Measurements from ENCODE around the gene REEP3. TPM values are rescaled to one million over a fixed set of nuclear protein-coding genes. Genes with fewer than 3 reads are reported as not detected.
A peak's percentile ranks its signal among the peaks of the same experiment; 100 is the strongest.

REEP3 gene
- total RNA-seq, 1 experiment from 2014 or later: 94.7 TPM

DNA sequence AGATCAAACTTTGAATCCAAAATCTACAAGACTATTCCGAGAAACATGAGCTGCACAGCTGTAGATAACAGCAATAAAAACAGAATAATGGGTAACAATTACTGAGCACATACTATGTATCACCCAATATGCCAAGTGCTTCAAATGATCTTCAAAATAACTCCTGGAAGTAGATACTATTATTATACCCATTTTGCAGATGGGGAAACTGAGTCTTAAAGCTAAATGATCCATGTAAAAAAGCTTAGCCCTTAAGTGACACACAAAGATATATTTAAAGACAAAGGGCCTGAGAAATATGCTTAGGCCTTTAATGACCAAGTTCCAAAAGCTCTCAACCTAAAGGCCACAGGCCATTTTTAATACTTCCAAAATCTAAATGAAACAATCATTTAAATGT is 18.4 kb upstream of the REEP3 start:
- TF ChIP-seq, protein P1, sequence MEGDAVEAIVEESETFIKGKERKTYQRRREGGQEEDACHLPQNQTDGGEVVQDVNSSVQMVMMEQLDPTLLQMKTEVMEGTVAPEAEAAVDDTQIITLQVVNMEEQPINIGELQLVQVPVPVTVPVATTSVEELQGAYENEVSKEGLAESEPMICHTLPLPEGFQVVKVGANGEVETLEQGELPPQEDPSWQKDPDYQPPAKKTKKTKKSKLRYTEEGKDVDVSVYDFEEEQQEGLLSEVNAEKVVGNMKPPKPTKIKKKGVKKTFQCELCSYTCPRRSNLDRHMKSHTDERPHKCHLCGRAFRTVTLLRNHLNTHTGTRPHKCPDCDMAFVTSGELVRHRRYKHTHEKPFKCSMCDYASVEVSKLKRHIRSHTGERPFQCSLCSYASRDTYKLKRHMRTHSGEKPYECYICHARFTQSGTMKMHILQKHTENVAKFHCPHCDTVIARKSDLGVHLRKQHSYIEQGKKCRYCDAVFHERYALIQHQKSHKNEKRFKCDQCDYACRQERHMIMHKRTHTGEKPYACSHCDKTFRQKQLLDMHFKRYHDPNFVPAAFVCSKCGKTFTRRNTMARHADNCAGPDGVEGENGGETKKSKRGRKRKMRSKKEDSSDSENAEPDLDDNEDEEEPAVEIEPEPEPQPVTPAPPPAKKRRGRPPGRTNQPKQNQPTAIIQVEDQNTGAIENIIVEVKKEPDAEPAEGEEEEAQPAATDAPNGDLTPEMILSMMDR (IDR thresholded peaks at IDR 0.05; ENCODE audit: unreplicated experiment): no peak
- H3K4me1 Mint-ChIP-seq (ENCODE audit: low read depth, unreplicated experiment): peaks cover 34% of the 10 kb centered on the region
- no peaks in the 10 kb centered on the region for H3K27me3 Mint-ChIP-seq (ENCODE audit: unreplicated experiment)
- H3K27ac Mint-ChIP-seq (ENCODE audit: unreplicated experiment): no peak overlapping the region
- intact Hi-C loops (cut with micrococcal nuclease; ENCODE audit: unreplicated experiment): no loop called here
- no peaks in the 10 kb centered on the region for H3K36me3 Mint-ChIP-seq (ENCODE audit: insufficient read depth, unreplicated experiment)
- no TSS peak for BruUV-seq (replicated peaks)
- CTCF ChIA-PET: interaction anchor here (2.0 kb wide), 1 partner anchor 13 kb away, joined by 9 read pairs; no protein-coding TSS in a partner anchor
- H3K9me3 Mint-ChIP-seq (ENCODE audit: low read depth, unreplicated experiment): no peaks in the 10 kb centered on the region
- DNase-seq: no peak
- H3K4me3 Mint-ChIP-seq (ENCODE audit: low read depth, unreplicated experiment): no peak overlapping the region

DNA sequence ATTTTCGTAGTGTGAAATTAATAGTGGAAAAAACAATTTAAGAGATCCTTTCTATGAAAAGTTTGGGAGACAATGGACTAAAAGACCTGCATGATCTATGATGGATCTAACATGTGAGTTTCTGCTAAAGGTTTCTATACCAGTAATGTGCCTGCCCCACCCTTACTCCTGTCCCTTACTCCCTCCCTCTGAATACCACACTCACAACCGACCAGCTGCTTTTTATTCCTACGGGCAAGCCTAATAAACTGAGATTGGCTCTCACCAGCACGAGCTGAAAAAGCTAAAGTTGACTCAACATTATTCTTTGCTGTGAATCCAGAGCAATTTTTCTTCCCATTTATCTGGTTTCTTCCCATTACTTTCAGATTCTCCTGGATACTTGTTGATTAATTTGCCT is 17.8 kb upstream of the REEP3 start:
- no TSS peak for BruUV-seq (replicated peaks)
- TF ChIP-seq, protein P1 (IDR thresholded peaks at IDR 0.05; ENCODE audit: unreplicated experiment): no peak
- Mint-ChIP-seq H3K9me3 (ENCODE audit: low read depth, unreplicated experiment) (no peaks in the 10 kb centered on the region), H3K4me3 (ENCODE audit: low read depth, unreplicated experiment) (no peak overlapping the region), H3K36me3 (ENCODE audit: insufficient read depth, unreplicated experiment) (no peaks in the 10 kb centered on the region), H3K4me1 (ENCODE audit: low read depth, unreplicated experiment) (peaks cover 34% of the 10 kb centered on the region), H3K27ac (ENCODE audit: unreplicated experiment) (peak overlapping the region; percentile 12), H3K27me3 (ENCODE audit: unreplicated experiment) (no peaks in the 10 kb centered on the region)
- intact Hi-C loops (cut with micrococcal nuclease; ENCODE audit: unreplicated experiment): no loop called here
- DNase-seq: no peak
- CTCF ChIA-PET: interaction anchor here (0.9 to 2.0 kb wide), 2 partner anchors 12 to 87 kb away, joined by 3 to 9 read pairs; no protein-coding TSS in a partner anchor

DNA sequence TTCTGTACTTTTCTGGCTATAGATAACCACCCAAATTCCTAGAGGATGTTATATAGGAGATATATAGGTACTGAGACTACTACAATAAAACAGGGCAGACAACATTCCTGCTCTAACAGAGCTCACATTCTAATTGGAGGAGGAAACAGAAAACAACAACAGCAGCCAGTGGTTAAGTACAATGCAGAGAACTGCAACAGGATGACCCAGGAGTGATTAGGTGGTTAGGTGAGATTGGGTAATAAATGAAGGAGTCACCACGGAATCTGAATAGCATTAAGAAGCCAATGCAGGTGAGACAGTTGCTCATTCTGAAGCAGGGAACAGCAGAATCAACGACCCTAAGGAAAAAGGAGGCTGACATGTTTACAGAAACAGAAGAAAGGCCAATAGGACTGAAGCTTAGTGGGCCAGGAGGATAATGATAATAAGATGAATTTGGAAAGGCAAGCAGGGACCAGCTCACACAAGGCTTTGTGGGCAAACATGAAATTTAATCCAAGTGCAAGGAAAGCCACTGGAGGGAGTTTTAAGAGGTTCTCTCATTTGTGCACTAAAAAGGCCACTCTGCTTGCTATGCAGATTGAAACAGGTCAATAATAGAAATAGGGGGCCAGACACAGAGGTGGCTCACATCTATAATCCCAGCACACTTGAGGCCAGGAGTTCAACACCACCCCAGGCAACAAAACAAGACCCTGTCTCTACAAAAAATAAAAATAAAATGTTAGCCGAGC is 16.9 kb upstream of the REEP3 start:
- Mint-ChIP-seq H3K4me1 (ENCODE audit: low read depth, unreplicated experiment) (peaks cover 34% of the 10 kb centered on the region), H3K36me3 (ENCODE audit: insufficient read depth, unreplicated experiment) (no peaks in the 10 kb centered on the region), H3K27me3 (ENCODE audit: unreplicated experiment) (no peaks in the 10 kb centered on the region), H3K9me3 (ENCODE audit: low read depth, unreplicated experiment) (no peaks in the 10 kb centered on the region), H3K4me3 (ENCODE audit: low read depth, unreplicated experiment) (peak overlapping the region; percentile 2), H3K27ac (ENCODE audit: unreplicated experiment) (peak overlapping the region; percentile 12)
- TF ChIP-seq, protein P1 (IDR thresholded peaks at IDR 0.05; ENCODE audit: unreplicated experiment): no peak
- DNase-seq: peak; percentile 28
- CTCF ChIA-PET: interaction anchor here (0.5 to 2.0 kb wide), 7 partner anchors 11 to 279 kb away, joined by 3 to 9 read pairs (median 4); no protein-coding TSS in a partner anchor
- no TSS peak for BruUV-seq (replicated peaks)
- intact Hi-C loops (cut with micrococcal nuclease; ENCODE audit: unreplicated experiment): no loop called here

DNA sequence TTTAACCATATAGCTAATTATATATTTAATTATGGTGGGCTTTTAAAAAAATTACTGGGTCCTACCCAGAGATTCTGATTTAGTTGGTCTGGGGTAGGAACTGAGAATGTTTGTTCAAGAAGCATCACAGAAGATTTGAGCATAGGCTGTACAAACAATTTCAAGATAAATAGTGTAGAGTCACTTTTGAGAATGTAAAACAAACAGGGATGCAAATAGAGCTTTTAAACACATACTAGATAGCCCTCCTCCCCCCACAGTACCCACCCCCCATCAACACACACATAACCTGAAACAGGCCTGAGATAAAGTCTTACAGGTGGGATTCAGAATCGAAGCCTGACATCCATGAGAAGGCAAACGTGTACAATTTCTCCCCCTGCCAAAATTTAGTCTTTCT is 15.6 kb upstream of the REEP3 start:
- H3K27ac Mint-ChIP-seq (ENCODE audit: unreplicated experiment): no peak overlapping the region
- intact Hi-C loops (cut with micrococcal nuclease; ENCODE audit: unreplicated experiment): no loop called here
- CTCF ChIA-PET: interaction anchor here (0.7 kb wide), 2 partner anchors 70 to 210 kb away, joined by 3 to 5 read pairs; no protein-coding TSS in a partner anchor

More for the DNA sequence above, 15.6 kb upstream of the REEP3 start:
- Mint-ChIP-seq H3K27me3 (ENCODE audit: unreplicated experiment) (no peaks in the 10 kb centered on the region), H3K36me3 (ENCODE audit: insufficient read depth, unreplicated experiment) (no peaks in the 10 kb centered on the region), H3K4me1 (ENCODE audit: low read depth, unreplicated experiment) (peaks cover 34% of the 10 kb centered on the region), H3K9me3 (ENCODE audit: low read depth, unreplicated experiment) (no peaks in the 10 kb centered on the region), H3K4me3 (ENCODE audit: low read depth, unreplicated experiment) (no peak overlapping the region)
- no TSS peak for BruUV-seq (replicated peaks)
- DNase-seq: no peak
- TF ChIP-seq, protein P1 (IDR thresholded peaks at IDR 0.05; ENCODE audit: unreplicated experiment): no peak

Measured in Calu3 (cell line).